Dedifferentiated amniotic fluid mesenchymal stem cell (primary cell): ENCODE results near the gene EIPR1.
A peak's percentile ranks its signal among the peaks of the same experiment; 100 is the strongest.

Source experiments
- DNase-seq: peaks from one replicate; pipeline ENCODE4 v3.0.0-alpha.2; 2016; ENCODE audit errors: extremely low spot score

EIPR1 gene

DNA sequence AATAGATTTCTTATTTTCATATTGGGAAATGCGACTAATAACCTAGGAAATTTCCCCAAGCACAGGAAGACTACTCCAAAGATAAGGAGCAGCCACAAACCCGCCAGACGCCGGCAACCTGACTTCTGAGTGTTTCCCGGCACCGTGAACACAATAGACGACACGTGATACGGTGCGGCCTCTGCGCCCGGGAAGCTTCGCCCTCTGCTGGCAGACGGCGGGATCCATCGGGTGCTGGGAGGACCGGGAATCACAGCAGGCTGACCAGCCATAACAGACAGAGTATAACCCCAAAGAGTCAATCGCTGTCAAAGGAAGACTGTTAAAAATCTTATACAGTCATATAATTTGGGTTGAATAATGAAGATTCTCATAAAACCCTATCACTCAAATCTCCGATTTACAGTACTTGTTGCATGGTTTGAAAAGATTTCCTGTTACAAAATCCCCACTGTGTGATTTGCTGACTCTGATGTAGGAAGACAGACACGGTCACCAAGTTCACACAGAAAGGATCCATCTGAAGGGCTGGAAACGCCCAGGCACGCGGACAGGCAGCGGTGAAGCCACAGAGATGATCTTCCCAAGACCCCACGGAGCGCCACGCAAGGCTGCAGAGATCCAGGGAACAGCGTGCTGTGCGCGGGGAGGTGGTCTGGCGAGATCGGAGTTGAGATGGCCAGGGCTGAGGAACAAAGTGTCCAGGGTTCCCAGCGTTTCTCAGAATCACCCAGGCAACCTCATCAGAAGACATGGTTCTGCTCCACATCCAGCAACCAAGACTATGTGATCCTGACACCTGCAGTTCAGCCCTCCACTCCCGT is 73.8 kb downstream of the EIPR1 start:
- peak; percentile 63 for DNase-seq

- DNase-seq: no peak
Observed at GRCh38 chr2:3302751-3303582, 74.7 kb downstream of the EIPR1 start.

GRCh38 chr2:3302421-3302750 is 75.2 kb downstream of the EIPR1 start:
- DNase-seq: no peak

DNA sequence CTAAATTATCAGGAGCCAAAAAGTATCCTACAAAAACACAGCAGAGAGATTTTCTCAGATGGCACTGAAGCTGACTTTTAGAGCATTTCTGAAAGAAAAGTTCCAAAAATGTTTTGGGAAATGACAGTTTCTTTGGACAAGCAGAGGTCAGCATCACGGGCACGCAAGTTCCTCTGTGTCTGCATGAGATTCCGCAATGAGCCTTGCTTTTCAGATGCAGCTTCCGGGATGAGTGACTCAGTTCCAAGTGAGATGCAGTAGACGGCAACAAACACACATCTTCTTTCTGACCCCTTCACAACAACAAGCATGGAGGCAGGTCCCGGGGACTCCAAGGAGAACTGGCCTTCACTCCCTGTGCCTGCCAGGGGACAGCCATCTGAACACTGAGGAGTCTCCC is 76.6 kb downstream of the EIPR1 start:
- no peak for DNase-seq

- no peak for DNase-seq
Observed at GRCh38 chr2:3300224-3300995, 77.2 kb downstream of the EIPR1 start.

GRCh38 chr2:3299703-3300102 is 77.9 kb downstream of the EIPR1 start:
- no peak for DNase-seq

DNA sequence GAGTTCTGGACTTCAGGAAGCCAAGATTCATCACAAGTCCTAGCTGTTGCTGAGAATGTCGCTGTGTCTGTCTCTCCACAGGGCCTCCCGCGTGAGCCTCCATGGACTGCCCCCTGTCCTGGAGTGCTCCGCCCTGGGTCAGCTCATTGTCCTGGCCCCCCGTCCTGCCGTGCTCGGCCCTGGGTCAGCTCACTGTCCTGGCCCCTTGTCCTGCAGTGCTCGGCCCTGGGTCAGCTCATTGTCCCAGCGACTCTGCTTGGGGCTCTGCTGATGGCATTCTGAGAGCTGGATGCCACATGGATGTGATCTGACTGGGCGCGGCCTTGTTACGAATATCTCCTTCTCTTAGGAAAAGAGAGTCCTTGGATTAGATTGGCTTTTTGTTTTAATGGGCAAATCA is 78.5 kb downstream of the EIPR1 start:
- no peak for DNase-seq

DNA sequence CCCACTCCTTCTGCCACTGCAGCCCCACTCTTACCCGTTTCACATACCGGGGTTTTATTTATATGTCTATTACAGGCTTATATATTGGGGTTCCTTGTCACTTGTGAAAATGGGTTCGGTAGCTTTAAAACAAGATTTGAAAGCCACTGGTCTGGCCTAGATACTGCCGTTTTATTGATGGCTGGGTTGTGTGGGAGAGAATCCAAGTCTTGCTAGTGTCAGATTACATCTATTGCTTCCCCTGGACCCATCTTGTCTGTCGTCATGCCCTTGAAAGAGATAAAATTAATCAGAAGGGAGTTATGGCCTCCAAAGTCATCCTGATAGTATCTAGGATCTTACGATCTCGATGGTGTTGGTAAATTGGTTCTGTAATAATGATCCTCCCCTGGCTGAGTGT is 79.4 kb downstream of the EIPR1 start:
- no peak for DNase-seq

GRCh38 chr2:3297523-3297922 is 80.1 kb downstream of the EIPR1 start:
- no peak for DNase-seq

DNA sequence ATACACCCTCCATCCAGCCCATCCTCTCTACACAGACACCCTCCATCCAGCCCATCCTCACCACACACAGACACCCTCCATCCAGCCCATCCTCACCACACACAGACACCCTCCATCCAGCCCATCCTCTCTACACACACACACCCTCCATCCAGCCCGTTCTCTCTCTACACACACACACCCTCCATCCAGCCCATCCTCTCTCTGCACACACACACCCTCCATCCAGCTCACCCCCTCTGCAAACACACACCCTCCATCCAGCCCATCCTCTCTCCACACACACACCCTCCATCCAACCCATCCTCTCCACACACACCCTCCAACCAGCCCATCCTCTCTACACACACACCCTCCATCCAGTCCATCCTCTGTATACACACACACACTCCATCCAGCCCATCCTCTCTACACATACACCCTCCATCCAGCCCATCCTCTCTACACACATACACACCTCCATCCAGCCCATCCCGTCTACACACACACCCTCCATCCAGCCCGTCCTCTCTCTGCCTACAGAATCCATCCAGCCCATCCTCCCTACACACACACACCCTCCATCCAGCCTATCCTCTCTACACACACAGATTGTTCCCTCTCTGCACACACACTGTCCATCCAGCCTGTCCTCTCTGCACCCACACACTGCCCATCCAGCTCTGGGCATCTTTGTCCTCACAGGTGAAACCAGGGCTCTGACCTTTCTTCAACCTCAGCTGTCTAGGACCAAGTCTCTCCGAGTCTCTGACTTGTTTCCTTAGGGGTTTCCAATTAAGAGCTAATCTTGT is 81.2 kb downstream of the EIPR1 start:
- no peak for DNase-seq

DNA sequence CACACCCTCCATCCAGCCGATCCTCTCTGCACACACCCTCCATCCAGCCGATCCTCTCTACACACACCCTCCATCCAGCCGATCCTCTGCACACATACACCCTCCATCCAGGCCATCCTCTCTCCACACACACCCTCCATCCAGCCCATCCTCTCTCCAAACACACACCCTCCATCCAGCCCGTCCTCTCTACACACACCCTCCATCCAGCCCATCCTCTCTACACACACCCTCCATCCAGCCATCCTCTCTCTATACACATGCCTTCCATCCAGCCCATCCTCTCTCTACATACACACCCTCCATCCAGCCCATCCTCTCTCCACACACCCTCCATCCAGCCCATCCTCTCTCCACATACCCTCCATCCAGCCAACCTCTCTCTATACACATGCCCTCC is 83.1 kb downstream of the EIPR1 start:
- DNase-seq: no peak

DNA sequence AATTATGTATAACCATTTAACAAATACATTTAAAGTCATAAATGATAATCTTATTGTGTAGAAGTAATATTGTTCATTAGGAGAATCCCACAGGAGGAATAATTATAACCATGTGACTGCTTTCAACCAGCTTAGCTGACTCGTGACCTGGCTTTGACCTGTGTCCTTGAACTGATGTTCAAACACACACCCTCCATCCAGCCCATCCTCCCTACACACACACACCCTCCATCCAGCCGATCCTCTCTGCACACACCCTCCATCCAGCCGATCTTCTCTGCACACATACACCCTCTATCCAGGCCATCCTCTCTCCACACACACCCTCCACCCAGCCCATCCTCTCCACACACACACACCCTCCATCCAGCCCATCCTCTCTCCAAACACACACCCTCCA is 83.5 kb downstream of the EIPR1 start:
- DNase-seq: no peak

DNA sequence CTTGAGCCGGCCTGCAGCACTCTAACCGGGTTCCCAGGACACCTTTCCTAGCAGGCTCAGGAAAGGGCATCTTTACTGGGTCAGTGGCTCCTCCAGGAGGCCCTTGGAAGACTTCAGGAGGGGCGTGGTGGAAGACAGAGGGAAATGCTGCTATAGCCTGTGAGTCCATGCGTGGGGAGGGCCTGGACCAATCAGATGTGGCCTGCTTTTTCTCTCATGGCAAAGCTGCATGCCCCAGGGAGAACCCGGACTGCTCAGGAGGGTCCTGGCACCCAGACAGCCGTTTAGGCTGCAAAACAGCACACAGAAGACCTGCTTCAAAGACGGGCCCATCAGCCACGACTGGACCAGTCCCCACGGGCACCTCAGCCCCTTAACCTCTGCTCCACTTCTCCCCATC is 84.4 kb downstream of the EIPR1 start:
- no peak for DNase-seq

DNA sequence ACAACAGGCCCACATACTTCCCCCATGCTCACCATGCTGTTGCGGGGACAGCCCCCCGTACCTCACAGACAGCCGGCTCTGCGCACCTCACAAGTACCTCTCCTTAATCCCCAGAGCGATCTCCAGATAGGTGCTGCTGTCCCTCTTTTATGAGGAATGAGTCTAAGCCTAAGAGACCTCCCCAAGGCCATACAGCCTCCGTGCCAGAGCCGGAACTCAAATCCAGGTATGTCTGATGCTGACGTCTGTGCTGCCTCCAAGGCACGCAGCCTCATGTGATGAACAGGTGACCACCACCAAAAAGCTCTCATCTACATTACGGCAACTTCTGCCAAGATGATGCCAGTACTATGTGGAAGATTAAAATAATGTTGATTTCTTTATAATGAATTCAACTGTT is 85.2 kb downstream of the EIPR1 start:
- DNase-seq: no peak

- DNase-seq: no peak
Observed at GRCh38 chr2:3291750-3292149, 85.9 kb downstream of the EIPR1 start.

GRCh38 chr2:3291113-3291512 is 86.5 kb downstream of the EIPR1 start:
- no peak for DNase-seq

DNA sequence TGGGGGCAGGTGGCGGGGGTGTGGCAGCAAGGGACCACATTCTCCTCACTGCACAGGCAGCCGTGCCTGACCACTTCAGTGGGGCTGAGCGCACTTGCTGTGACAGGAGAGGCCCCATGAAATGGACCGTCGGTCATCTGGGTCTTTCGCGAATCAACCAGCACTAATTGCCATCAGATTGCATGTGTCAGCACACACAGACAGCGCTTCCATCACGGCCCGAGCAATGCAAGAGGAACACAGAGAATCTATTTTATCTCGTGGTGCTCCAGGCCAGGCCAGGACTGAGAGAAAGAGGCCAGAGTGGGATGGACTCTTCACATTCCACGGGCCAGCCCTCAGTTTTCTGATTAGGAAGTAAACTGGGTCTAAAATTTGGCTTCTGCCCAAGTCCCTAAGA is 87.0 kb downstream of the EIPR1 start:
- DNase-seq: no peak

DNA sequence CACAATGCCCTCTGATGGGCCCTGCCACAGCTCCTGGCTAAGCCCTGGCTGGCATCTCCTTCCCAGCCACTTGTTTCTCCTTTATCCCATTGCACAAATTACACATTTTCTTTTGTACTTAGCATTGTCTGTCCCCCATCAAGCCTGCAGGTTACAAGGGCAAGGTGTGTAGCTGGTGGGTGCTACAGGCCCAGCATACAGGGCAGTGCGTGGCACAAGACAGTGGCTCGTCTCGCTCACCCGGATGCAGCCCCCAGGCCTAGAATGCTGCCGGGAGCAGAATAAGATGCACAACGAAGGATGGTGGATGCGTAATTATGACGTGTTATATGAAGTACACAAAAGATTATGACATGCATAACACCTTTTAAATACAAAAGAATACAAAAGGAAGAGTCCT is 87.6 kb downstream of the EIPR1 start:
- DNase-seq: no peak

DNA sequence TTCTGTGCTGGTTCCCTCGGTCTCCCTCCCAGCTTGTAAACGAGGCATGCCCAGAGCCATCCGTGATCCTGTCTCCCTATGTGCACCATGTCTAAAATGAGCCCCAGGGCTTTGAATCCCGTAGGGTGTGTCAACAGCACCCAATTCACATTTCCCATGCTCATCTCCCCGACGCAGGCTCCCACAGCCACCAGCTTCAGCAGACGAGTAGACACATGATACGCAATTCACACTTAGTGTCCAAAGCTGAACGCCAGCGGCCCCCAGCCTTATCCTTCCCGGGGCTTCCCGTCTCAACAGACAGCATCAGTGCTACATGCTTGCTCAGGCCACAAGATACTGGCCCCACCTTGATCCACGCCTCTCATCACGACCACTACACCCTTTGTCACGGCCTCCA is 88.1 kb downstream of the EIPR1 start:
- DNase-seq: no peak

- DNase-seq: no peak
Observed at GRCh38 chr2:3289171-3289515, 88.5 kb downstream of the EIPR1 start.

GRCh38 chr2:3288470-3289170 is 89.0 kb downstream of the EIPR1 start:
- DNase-seq: no peak
